HG03280 (cell line): ENCODE data around the gene CHMP1A.
"Not testable (repeated sequence)": the region's sequence is repeated elsewhere in the genome, so short reads cannot be mapped to it uniquely, and the experiment has no call there.

Experiments
- ATAC-seq: cut with Tn5 transposase; IDR thresholded peaks from one replicate; pipeline ENCODE4 v1.9.1; 2021; ENCODE audit warnings: mild to moderate bottlenecking, moderate library complexity; ENCODE audit not compliant: unreplicated experiment

The CHMP1A gene

DNA sequence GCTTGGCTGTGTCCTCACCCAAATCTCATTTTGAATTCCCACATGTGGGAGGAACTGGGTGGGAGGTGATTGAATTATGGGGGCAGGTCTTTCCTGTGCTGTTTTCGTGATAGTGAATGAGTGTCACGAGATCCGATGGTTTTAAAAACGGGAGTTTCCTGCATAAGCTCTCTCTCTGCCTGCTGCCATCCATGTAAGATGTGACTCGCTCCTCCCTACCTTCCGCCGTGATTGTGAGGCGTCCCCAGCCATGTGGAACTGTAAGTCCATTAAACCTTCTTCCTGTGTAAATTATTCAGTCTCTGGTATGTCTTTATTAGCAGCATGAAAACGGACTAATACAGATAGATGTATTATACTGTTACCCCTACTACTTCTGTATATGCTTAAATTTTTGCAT lies 3.7 kb upstream of the CHMP1A start:
- no peak for ATAC-seq

DNA sequence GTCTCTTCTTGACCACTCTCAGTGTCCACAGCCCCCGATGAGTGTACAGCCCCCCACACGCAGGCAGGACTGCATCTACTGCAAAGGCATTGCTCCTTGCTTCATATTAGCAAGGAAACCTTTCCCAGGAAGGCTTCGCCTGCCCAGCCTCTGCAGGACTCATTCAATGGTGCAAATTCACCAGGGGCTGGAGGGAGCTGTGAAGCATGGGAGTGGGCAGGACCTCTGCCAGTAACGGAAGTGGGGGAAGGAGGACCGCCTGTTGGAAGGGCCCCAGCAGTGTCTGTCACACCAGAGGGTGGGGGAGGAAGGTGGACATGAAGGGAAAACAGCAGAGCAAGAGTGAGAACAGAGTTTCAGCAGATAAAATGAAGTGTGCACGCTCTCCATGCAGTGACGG lies 2.6 kb upstream of the CHMP1A start:
- no peak for ATAC-seq

DNA sequence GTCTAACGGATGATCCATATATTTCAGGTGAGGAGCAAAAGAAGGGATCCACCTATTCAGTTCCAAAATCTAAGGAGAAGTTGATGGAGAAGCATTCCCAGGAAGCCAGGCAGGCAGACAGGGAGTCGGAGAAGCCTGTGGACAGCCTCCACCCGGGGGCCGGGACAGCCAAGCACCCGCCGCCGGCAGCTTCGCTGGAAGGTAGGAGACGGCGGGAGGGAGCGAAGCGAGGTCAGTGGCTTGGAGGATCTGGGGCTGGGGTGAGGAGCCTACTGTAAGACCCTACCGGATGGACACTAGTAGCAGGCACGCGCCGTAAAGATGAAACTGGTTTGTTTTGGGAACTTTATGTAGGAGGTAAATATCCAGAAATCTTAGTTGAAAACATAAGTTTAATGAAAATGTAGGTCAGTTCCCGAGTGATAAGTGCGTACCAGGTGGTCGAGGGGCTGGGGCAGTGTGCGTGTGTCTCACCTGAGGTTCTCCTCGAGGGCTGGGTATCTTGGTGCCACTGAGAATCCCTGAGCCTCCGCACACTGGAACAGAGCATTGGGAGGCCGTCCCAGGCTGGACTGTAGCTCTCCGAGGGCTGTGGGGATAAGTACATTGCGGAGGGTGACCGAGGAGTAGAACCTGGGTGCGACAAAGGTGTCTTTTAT lies 842 bp upstream of the CHMP1A start:
- ATAC-seq = no peak

DNA sequence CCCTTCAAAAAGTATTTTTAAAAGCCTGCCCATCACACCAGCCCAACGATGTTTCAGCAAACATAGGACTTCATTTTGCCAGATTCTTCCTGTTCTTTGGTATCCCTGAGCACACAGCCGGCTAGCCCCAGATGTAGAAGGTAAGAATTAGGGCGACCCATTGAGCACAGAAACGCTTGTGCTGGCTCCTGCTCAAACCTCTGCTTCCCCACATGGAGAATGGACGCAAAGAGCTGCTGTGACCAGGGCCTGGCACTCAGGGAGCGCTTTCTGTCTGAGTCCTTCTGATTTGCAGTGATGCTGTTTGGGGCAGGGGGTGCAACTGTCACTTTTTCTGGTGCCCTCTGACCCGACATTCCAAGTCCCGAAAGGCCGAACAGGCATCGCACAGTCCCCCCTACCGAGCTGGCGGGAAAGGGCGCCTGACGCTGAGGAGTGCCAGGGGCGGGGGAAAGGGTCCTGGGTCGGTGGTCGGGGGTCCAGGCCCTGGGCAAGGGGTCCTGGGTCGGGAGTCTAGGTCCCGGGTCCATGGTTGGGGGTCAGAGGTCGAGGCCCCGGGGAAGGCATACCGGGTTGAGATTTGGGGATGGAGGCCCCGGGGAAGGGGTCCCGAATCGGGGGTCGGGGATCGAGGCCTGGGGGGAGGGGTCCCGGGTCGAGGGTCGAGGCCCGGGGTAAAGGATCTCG lies 930 bp downstream of the CHMP1A start:
- ATAC-seq = no peak

DNA sequence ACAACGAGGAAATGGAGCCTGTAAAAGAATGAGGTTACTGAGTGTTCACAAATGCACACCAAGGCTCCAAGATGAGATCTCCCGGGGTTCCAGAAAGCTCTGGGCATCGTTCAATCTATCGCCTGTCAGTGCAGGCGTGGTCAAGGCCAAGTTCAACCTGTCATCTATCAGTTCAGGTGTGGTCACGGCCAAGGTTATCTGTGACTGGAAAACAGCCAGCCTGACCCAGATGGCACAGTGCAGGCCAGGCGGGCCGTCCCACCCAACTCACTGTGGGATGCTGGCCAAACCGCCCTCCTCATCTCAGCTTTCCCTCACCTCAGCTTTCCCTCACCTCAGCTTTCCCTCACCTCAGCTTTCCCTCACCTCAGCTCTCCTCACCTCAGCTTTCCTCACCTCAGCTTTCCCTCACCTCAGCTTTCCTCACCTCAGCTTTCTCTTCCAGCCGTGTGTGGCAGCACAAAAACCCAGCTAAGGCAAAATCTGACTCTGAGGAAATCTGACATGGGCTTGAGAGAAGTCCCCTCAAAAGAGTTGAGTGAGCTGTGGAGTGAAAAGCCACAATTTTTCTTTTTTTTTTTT lies 2.4 kb downstream of the CHMP1A start:
- ATAC-seq = no peak

DNA sequence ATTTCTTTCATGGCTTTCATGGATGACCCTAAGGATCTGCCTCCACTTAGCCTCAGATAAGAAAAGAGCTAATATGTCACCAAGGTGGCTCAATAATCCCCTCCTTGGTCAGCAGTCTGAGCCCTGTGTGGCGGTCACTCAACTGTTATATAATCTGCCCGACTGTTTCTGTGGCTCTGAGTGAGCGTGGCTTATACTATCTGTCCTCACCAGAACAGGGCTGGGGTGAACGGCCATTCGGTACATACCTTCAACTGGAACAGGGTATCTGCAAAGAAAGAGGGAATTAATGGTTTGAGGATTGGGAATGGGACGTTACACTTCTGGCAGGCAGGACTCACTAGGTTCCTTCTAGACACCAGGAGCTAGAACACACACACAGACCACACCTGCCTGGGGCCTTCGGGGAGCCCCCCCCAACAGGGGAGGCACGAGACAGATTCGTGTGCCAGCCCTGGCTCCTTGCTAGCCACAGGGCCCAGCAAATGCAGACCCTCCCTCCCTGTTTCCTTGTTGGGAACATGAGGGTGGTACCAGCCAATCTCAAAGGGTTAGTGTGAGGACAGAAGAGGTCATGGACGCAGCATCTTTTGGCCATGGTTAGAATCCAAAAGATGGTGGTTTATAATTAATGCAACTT lies 3.7 kb downstream of the CHMP1A start:
- no peak for ATAC-seq

DNA sequence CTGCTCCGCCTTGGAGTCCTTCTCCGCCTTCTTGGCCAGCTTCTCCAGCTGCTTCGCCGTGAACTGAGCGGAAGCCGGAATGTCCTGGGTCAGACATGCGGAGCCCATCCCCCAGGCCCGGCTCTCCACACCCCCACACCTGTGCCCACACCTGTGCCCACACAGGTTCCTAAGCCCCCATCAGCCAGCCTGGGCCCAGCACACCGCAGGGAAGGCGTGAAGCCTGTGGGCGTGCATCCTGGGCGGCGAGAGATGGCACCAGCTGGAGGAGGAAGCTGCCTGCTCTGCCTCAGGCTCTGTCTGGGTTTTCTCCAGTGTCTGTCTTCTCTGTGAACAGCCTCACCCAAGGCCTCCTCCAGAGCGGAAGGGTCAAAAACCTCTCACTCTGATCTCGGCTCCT lies 5.9 kb downstream of the CHMP1A start:
- ATAC-seq = no peak

DNA sequence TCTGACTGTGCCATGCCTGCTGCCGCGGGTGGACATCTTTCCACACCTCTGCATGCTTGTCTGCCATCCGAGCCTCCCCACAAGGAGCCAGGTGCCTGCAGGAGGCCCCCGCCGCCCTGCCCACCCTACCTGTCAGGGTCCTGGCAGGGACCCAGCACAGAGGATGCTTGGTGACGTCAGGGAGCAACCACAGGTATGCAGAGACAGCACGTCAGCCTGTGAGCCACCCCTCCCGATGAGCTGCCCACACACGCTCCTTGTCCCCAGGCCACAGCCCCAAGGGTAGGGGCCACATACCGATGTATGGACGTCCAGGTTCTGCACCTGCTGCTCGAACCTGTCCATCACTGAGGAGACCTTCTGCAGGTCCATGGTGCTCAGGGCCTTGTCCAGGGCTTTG lies 10.6 kb downstream of the CHMP1A start:
- no peak for ATAC-seq

DNA sequence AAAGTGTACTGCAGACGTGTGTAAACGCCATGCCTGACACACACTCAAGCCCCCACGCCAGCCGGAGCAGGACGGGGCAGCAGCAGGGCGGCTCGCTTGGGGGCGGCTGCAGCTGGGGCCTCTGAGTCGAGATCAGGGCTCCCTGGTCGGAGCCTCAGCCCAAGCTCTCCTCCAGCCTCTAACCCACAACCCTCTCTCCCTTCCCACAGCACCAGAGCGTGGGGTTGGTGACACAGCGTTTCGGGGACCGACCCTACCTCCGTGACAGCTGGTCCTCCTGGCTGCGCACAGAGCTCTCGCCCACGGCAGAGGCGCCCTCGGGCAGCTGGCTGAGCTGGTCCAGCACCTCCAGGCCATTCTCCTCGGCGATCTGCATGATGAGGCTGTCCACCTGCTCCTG lies 11.2 kb downstream of the CHMP1A start:
- ATAC-seq = no peak

DNA sequence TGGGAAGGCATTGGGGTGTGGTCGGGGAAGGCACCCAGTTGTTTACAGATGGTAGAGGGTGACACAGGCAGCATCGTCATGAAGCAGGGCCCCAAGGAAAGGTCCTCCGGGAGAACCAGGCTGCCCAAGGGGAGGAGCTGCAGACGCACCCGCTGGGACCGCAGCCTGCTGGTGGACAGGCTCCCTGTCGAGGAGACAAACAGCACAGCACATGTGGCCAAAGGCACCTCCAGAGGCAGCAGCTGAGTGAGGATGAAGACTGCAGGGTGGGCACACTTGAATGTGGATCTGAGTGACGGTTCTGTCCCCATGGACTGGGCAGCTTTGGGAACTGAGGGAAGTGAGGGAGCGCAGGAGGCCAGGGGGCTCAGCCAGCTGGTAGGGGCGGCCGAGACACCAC lies 12.4 kb downstream of the CHMP1A start:
- no peak for ATAC-seq

DNA sequence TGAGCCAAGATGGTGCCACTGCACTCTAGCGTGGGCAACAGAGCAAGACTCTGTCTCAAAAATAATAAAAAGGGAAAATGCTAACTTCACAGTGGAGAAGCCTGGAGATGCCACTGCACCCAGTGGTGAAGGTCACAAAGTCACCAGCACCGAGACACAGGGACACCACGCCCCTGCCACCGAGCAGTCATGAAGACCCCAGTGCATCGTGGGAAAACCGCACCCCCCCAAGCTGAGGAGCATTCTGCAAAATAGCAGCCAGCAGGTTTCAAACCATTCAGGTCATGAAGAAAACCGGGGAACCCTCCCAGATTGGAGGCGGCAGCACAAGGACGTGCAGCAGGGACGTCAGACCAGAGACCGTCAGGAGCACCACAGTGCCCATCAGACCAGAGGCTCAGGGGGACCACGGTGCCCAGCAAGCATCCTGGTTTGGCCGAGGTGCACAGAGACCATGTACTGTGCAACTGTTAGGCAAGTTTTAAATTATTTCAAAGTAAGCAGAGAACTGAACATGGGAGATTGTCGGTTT lies 13.7 kb downstream of the CHMP1A start:
- ATAC-seq = no peak

DNA sequence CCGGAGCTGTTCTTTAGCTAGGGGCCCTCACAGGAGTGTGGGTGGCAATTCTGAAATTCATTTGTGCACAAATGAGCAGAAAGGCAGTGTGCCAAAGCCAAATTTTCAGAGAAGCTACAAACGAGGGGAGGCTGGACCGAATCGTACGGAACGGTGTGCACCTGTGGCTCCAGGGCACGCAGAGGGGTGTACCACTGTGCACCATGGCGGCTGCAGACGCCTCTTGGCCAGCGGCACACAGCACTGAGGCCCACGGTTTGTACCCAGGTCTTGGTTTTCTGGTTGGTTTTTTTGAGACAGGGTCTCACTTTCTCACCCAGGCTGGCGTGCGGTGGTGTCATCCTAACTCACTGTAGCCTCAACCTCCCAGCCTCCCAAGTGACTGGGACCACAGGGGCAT lies 14.9 kb downstream of the CHMP1A start:
- no peak for ATAC-seq

DNA sequence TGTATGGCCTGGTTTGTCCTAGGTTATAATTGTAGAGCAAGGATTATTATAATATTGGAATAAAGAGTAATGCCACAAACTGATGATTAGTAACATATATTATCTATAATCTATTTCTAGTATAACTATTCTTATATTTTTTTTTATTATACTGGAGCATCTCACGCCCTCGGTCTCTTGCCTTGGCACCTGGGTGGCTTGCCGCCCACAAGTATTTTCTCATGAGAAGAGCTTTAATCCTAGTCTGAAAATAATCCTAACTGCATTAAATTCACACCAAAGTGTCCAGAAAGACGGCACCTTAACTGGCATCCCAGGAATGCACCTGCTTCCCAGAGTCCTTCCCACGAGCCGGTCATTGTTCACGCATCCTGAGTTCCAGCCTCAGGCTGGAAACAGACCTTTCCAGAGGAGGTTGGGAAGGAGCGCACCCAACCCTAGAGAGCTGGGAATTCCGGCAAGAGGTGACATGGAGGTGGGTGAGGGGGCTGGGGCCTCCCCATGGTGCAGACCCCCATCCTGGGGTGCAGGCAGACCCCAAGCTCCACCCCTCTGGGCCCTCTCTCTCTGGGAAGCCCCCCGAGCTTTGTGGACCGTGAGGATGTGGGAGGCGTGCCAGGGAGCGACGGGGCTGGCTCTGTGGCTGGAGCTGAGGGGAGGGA lies 15.9 kb downstream of the CHMP1A start:
- ATAC-seq = no peak

DNA sequence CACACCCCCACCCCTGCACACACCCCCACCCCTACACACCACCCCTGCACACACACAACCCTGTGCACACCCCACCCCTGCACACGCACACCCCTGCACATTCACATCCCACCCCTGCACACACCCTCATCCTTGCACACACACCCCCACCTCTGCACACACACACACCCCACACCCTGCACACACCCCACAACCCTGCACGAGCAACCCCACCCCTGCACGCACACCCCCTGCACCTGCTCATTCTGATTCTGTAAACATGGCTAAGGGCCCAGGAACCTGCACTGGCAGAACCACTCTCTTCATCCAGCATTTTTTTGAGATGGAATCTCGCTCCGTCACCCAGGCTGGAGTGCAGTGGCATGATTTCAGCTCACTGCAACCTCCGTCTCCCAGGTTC lies 18.1 kb downstream of the CHMP1A start:
- ATAC-seq = no peak

DNA sequence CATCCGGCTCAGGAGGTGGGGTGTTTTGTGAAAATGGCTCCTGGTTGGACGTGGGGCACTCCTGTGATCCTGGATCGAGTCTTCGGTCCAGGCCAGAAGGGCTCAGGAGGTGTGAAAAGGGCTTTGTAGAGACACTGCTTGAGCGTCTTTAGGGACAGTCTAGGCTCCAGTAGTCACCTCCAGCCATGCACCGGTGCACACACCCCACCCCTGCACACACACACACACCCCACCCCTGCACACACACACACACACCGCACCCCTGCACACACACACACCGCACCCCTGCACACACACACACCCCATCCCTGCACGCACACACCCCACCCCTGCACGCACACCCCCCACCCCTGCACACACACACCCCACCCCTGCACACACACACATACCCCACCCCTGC lies 19.1 kb downstream of the CHMP1A start:
- ATAC-seq = no peak

DNA sequence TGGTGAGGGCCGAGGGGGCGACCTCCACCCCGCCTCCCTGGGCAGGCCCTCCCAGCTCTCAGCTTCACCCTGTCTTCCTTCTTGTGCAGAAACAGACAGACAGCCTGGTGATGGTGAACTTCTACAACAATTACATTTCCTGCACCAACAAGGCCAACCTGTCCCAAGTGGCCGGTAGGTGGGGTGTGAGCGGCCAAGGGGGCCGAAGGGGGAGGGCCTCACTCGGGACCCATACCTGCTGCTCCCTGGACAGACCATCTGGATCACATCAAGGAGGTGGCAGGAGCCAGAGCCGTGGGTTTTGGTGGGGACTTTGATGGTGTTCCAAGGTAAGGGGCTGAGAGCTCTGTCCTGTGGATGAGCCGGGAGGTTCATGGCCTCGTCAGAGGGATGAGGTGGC lies 20.1 kb downstream of the CHMP1A start:
- no peak for ATAC-seq

DNA sequence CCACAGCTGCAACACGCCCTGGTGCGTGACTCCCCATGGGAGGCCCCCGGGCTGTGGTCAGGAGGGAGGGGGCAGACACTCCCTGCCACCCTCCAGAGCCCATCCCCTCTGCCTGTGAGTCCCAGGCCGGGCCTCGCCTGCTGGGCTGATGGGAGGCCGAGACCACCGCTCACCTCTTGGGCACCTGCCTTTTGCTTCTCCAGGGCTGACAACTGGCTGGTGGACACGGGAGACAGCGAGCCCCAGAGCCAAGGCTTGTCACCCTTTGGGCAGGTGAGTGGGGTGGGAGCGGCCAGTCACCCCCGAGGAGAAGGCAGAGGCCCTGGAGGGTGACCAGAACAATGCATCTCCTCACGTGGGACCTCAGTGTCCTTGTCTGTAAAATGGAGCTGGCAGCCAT lies 20.8 kb downstream of the CHMP1A start:
- no peak for ATAC-seq

DNA sequence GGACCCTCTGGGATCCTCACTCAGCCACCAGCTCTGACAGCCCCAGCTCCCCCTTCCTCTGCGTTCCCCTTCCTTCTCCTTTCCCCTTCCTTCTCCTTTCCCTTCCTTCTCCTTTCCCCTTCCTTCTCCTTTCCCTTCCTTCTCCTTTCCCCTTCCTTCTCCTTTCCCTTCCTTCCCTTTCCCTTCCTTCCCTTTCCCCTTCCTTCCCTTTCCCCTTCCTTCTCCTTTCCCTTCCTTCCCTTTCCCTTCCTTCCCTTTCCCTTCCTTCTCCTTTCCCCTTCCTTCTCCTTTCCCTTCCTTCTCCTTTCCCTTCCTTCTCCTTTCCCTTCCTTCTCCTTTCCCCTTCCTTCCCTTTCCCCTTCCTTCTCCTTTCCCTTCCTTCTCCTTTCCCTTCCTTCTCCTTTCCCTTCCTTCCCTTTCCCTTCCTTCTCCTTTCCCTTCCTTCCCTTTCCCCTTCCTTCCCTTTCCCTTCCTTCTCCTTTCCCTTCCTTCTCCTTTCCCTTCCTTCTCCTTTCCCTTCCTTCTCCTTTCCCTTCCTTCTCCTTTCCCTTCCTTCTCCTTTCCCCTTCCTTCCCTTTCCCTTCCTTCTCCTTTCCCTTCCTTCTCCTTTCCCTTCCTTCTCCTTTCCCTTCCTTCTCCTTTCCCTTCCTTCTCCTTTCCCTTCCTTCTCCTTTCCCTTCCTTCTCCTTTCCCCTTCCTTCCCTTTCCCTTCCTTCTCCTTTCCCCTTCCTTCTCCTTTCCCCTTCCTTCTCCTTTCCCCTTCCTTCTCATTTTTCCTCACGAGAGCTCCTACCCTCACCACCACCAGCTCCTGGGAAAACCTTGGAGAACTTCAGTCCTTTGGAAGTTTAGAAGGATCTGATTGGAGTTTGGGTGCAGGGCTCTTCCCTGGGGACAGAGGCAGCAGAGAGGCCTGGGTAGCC lies 22.8 kb downstream of the CHMP1A start:
- ATAC-seq = not testable (repeated sequence)

DNA sequence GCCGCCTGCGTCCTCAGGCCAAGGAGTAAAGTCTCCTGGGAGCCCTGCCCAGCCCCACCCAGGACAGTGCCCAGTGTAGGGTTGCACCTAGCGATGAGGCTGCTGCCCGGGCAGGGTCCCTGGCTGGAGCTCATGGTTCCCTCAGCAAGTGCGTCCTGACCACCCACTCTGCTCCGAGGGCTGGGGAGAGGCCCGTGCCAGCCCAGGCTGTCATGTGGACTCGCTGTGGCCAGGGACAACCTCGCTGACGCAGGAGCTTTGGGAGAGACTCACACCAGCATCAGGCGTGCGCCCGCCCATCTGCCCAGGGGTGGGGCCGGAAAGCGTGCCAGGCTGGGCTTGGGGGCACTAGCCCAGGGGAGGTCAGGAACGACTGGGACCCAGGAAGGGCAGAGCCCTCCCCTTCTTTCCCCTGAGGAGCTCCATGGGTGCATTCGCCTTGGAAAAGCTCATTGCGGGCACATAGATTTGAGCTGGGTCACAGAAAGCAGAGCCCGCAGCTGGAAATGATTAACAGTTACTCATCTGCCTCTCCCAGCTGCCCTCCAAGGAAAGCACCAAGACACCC lies 24.4 kb downstream of the CHMP1A start:
- ATAC-seq = no peak
